ENCODE data around the gene ASPHD2. TPM values are rescaled to one million over a fixed set of nuclear protein-coding genes. Genes with fewer than 3 reads are reported as not detected.

Gene ASPHD2
- total RNA-seq, 2 experiments from 2014 or later: 12.0 to 14.0 TPM

DNA sequence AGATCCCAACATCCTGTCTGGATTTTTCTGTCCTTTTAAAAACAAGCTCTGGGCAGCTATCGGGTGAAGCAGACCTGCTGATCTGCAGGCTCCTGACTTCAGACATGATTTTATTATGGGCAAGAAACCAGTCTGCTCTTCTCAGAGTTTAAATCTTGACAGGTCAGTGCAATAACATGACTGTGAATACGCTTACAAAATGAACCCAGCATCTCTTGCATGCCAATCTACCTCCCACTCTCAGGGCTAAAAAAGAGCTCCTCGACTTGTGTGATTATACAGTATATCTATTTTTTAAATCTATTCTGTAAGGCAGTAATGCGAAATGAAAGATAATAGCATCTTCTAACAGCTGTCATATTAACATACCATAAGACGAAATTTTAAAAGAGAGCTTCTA is 18.7 kb upstream of the ASPHD2 start:
- H3K36me3 Mint-ChIP-seq (ENCODE audit: low read depth): no peaks in the 10 kb centered on the region
- TF ChIP-seq, protein P1, sequence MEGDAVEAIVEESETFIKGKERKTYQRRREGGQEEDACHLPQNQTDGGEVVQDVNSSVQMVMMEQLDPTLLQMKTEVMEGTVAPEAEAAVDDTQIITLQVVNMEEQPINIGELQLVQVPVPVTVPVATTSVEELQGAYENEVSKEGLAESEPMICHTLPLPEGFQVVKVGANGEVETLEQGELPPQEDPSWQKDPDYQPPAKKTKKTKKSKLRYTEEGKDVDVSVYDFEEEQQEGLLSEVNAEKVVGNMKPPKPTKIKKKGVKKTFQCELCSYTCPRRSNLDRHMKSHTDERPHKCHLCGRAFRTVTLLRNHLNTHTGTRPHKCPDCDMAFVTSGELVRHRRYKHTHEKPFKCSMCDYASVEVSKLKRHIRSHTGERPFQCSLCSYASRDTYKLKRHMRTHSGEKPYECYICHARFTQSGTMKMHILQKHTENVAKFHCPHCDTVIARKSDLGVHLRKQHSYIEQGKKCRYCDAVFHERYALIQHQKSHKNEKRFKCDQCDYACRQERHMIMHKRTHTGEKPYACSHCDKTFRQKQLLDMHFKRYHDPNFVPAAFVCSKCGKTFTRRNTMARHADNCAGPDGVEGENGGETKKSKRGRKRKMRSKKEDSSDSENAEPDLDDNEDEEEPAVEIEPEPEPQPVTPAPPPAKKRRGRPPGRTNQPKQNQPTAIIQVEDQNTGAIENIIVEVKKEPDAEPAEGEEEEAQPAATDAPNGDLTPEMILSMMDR (IDR thresholded peaks at IDR 0.05): no peak
- H3K4me3 Mint-ChIP-seq: no peak overlapping the region
- DNase-seq (no peak), ATAC-seq (no peak)
- no peaks in the 10 kb centered on the region for H3K9me3 Mint-ChIP-seq
- intact Hi-C loops (cut with micrococcal nuclease): no loop called here
- POLR2A ChIA-PET: interaction anchor here (1.0 to 1.3 kb wide), 2 partner anchors 14 to 18 kb away, joined by 4 read pairs; no protein-coding TSS in a partner anchor
- H3K4me1 Mint-ChIP-seq (ENCODE audit: low read depth): no peaks in the 10 kb centered on the region
- peaks cover 2% of the 10 kb centered on the region for H3K27me3 Mint-ChIP-seq
- CTCF ChIA-PET: interaction anchor here (2.0 kb wide), 1 partner anchor 16 kb away, joined by 4 read pairs; no protein-coding TSS in a partner anchor
- H3K27ac Mint-ChIP-seq: no peak overlapping the region

- ChIA-PET CTCF (interaction anchor here (1.0 to 1.7 kb wide), 3 partner anchors 8 to 53 kb away, joined by 3 to 4 read pairs (median 3); no protein-coding TSS in a partner anchor), POLR2A (interaction anchor here (0.8 kb wide), 1 partner anchor 11 kb away, joined by 3 read pairs; no protein-coding TSS in a partner anchor)
- no peak for ATAC-seq
- Mint-ChIP-seq H3K4me1 (ENCODE audit: low read depth) (no peaks in the 10 kb centered on the region), H3K4me3 (no peak overlapping the region), H3K9me3 (no peaks in the 10 kb centered on the region), H3K36me3 (ENCODE audit: low read depth) (no peaks in the 10 kb centered on the region), H3K27ac (no peak overlapping the region), H3K27me3 (peaks cover 2% of the 10 kb centered on the region)
- DNase-seq: no peak
- TF ChIP-seq, protein P1 (IDR thresholded peaks at IDR 0.05): no peak
- intact Hi-C loops (cut with micrococcal nuclease): no loop called here
Observed at GRCh38 chr22:26414347-26414746, 14.7 kb upstream of the ASPHD2 start.

DNA sequence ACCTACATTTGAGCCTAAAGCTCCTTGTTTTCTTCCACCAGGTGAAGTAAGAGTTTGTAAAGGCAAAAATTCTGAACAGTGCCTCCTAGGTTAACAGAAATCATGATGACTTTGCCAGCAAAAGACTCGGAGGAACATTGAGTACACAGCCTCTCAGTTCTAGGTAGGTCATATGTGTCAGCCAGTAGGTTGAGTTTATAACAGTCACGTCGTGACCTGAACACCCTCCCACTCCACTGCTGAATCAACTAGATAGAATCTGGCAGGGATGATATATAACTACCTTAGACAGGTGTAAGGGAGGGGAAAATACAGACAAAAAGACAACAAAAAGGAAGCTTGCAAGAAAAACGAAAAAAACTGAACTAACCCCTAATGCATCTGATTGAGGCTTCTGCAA is 12.8 kb upstream of the ASPHD2 start:
- Mint-ChIP-seq H3K36me3 (ENCODE audit: low read depth) (no peaks in the 10 kb centered on the region), H3K27me3 (peaks cover 2% of the 10 kb centered on the region), H3K27ac (no peak overlapping the region), H3K4me3 (no peak overlapping the region), H3K9me3 (no peaks in the 10 kb centered on the region), H3K4me1 (ENCODE audit: low read depth) (no peaks in the 10 kb centered on the region)
- DNase-seq (no peak), ATAC-seq (no peak)
- ChIA-PET CTCF (interaction anchor here (1.5 to 2.3 kb wide), 3 partner anchors 15 to 48 kb away, joined by 3 to 8 read pairs (median 6); no protein-coding TSS in a partner anchor), POLR2A (interaction anchor here (0.6 kb wide), 1 partner anchor 8 kb away, joined by 3 read pairs; no protein-coding TSS in a partner anchor)
- TF ChIP-seq, protein P1 (IDR thresholded peaks at IDR 0.05): no peak
- intact Hi-C loops (cut with micrococcal nuclease): no loop called here

- intact Hi-C loops (cut with micrococcal nuclease): no loop called here
Observed at GRCh38 chr22:26416670-26417276, 12.3 kb upstream of the ASPHD2 start.

More at GRCh38 chr22:26416670-26417276, 12.3 kb upstream of the ASPHD2 start:
- Mint-ChIP-seq H3K27ac (no peak overlapping the region), H3K4me3 (no peak overlapping the region), H3K27me3 (peaks cover 2% of the 10 kb centered on the region), H3K36me3 (ENCODE audit: low read depth) (no peaks in the 10 kb centered on the region), H3K9me3 (no peaks in the 10 kb centered on the region), H3K4me1 (ENCODE audit: low read depth) (no peaks in the 10 kb centered on the region)
- TF ChIP-seq, protein P1 (IDR thresholded peaks at IDR 0.05): no peak
- DNase-seq (no peak), ATAC-seq (no peak)
- ChIA-PET POLR2A (no interaction called here), CTCF (interaction anchor here (1.2 to 2.3 kb wide), 4 partner anchors 14 to 49 kb away, joined by 3 to 8 read pairs (median 4); no protein-coding TSS in a partner anchor)
